Measurements from ENCODE around the gene CLK3. TPM values are rescaled to one million over a fixed set of nuclear protein-coding genes. Genes with fewer than 3 reads are reported as not detected.

CLK3 gene
- total and polyA plus RNA-seq, 2 of the 13 experiments (the other 11 are each of a cell fraction or from before 2014, with no cell fraction given) = 41.5 to 82.0 TPM

GRCh38 chr15:74648051-74648842 lies 32.6 kb downstream of the CLK3 start (continued):
- TF ChIP-seq, protein P1, sequence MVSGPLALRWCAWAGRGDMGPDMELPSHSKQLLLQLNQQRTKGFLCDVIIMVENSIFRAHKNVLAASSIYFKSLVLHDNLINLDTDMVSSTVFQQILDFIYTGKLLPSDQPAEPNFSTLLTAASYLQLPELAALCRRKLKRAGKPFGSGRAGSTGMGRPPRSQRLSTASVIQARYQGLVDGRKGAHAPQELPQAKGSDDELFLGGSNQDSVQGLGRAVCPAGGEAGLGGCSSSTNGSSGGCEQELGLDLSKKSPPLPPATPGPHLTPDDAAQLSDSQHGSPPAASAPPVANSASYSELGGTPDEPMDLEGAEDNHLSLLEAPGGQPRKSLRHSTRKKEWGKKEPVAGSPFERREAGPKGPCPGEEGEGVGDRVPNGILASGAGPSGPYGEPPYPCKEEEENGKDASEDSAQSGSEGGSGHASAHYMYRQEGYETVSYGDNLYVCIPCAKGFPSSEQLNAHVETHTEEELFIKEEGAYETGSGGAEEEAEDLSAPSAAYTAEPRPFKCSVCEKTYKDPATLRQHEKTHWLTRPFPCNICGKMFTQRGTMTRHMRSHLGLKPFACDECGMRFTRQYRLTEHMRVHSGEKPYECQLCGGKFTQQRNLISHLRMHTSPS (CRISPR knock-in tag; IDR thresholded peaks at IDR 0.05; ENCODE audit: low read depth) = no peak
- TF ChIP-seq ZBTB26 (CRISPR knock-in tag; IDR thresholded peaks at IDR 0.05; ENCODE audit: borderline replicate concordance) = no peak
- TF ChIP-seq MIER3 (CRISPR knock-in tag; IDR thresholded peaks at IDR 0.05; ENCODE audit: borderline replicate concordance) = no peak
- TF ChIP-seq FOXO4 (CRISPR knock-in tag; conservative IDR thresholded peaks at IDR 0.05) = no peak
- no peak for TF ChIP-seq MIXL1 (CRISPR knock-in tag; IDR thresholded peaks at IDR 0.05)

GRCh38 chr15:74651242-74651741 lies 35.7 kb downstream of the CLK3 start:
- Histone ChIP-seq H3K27me3 (ENCODE audit: control insufficient read depth in 1 of 2, insufficient read depth in 2 of 2, low read length in 2 of 2) (no peaks in the 10 kb centered on the region), H3K79me2 (ENCODE audit: insufficient read depth, low read length) (no peaks in the 10 kb centered on the region), H3K4me3 (replicated peaks in 1 of 3; ENCODE audit: insufficient read depth in 1 of 3, low read depth in 2 of 3, low read length in 3 of 3) (no peak overlapping the region), H4K20me1 (ENCODE audit: insufficient read depth, low read length) (0 out of 2 replicates have a peak, but pooled peaks cover 2% of the 10 kb centered on the region), H3K27ac (ENCODE audit: extremely low read length, insufficient read depth, low read length) (no peak overlapping the region), H3K4me2 (ENCODE audit: low read depth, low read length) (no peak overlapping the region), H2AFZ (ENCODE audit: low read length) (no peak overlapping the region), H3K36me3 (replicated peaks in 1 of 2; ENCODE audit: control insufficient read depth in 1 of 2, insufficient read depth in 2 of 2, low read length in 2 of 2) (peaks cover 14 to 70% of the 10 kb centered on the region in 2 experiments), H3K9ac (ENCODE audit: insufficient read depth, low read depth, low read length) (no peak overlapping the region), H3K9me3 (ENCODE audit: low read length) (no peaks in the 10 kb centered on the region), H3K4me1 (ENCODE audit: insufficient read depth, low read length) (peaks cover 7% of the 10 kb centered on the region; the same call in 1 of the 2 replicates)
- in situ Hi-C loops (cut with HindIII; ENCODE audit: extremely low pct_ligation_motif_present, low pct_unique_long_range_greater_than_20kb) = no loop called here
- ChIA-PET CTCF (ENCODE audit: low intra/inter-chr PET ratio, low total read pairs) (no interaction called here), POLR2A (no interaction called here)
- intact Hi-C loops (cut with micrococcal nuclease; ENCODE audit: unreplicated experiment) = no loop called here
- no peak for TF ChIP-seq DMAP1 (CRISPR knock-in tag; IDR thresholded peaks at IDR 0.05)
- TF ChIP-seq FLYWCH1 (CRISPR knock-in tag; IDR thresholded peaks at IDR 0.05) = no peak
- TF ChIP-seq TEAD3 (CRISPR knock-in tag; optimal IDR thresholded peaks at IDR 0.05; ENCODE audit: borderline replicate concordance) = no peak
- no peak for TF ChIP-seq ZMYM3 (CRISPR knock-in tag; IDR thresholded peaks at IDR 0.05)
- ATAC-seq (no peak), DNase-seq (ENCODE audit: low spot score) (no peak), FAIRE-seq (no peak)
- WGBS (ENCODE audit: low lambda C conversion rate) = 92% methylated on average over 3 of the region's 3 CpGs
- BruUV-seq (replicated peaks) = no TSS peak
